HG02759 (cell line): ENCODE results near the gene NTRK3.

Experiments used
- ATAC-seq: cut with Tn5 transposase; IDR thresholded peaks from one replicate; pipeline ENCODE4 v1.9.1; 2021; ENCODE audit warnings: mild to moderate bottlenecking, moderate library complexity; ENCODE audit not compliant: unreplicated experiment

Gene NTRK3

DNA sequence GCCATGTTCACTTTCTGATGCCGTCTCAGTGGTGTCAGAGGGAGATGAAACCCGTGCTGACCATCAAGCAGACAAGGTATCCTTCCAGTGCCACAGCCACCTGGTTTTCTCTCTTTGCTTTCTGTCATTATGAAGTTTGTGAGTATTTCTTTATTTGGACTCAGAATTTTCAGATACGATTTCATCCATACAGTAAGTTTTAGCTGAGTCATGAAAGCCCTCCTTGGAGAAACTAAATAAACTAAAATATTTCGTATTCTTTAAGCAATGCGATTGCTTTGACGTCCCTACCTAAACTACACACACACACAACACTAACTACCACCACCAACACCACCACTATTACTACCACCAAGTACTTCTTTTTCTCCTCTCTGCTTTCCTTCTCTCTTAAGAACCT, 350.1 kb downstream of the NTRK3 start:
- no peak for ATAC-seq

- no peak for ATAC-seq
Observed at GRCh38 chr15:87902772-87903426, 353.6 kb downstream of the NTRK3 start.

- ATAC-seq, result no peak
Observed at GRCh38 chr15:87901926-87902690, 354.4 kb downstream of the NTRK3 start.

GRCh38 chr15:87901008-87901407, 355.5 kb downstream of the NTRK3 start:
- no peak for ATAC-seq

- no peak for ATAC-seq
Observed at GRCh38 chr15:87896936-87897335, 359.6 kb downstream of the NTRK3 start.

DNA sequence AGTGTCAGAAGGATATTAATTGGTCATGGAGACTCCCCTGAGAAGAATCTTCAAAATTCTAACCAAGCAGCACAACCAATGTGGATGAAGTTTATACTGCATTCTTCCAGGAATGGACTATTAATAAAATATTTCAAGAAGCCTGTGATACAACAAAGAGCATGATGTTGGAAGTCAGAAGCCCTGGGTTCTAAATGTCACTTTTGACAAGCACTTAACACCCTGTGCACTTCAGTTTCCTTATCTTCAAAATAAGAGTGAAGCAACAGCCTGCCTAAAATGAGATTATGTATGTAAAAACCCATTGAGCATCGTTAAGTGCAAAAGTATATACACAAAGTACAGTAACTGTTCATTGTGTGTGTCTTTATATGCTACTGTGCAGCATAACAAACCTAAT, 369.4 kb downstream of the NTRK3 start:
- ATAC-seq, result no peak

GRCh38 chr15:87881026-87881425, 375.5 kb downstream of the NTRK3 start:
- no peak for ATAC-seq

- ATAC-seq, result no peak
Observed at GRCh38 chr15:87877822-87878542, 378.6 kb downstream of the NTRK3 start.

- no peak for ATAC-seq
Observed at GRCh38 chr15:87877114-87877810, 379.3 kb downstream of the NTRK3 start.

DNA sequence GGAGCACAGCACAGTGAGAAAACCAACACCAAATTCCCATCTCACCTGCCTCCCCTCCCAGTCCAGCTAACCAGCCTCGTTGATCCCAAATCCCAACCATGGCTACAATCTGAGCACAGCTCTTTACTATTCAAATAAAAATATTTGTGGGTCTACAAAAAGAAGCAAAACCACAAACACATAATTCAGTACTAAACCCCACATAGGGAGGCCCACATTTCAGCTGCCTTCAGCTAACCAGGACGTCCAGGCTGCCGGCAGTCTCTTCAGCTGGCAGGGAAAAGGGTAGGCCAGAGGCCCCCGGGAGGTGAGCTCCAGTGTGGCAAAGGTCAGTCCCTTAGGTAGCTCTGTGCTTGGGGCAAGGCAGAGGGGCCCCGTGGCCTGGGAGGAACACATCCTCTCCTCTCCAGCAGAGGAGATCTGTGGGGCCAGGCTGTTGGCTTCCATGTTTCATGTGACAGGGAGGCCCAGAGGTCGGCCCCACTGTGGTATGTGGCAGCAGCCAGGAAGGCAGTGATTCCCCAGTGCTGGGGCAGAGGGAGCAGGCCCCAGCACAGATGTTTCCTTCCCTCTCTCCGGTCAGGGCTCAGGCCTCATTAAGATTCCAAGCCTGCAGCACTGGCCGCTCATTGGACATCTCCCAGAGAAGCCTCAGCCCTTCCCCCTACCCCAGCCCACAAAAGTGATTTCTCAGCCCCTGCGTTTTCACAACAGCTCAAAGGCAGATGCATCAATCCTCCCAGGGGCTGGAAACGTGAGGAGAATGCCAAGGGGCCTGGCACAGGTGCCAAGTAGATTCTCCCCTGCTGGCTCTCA, 381.4 kb downstream of the NTRK3 start:
- ATAC-seq, result no peak

- no peak for ATAC-seq
Observed at GRCh38 chr15:87873516-87873915, 383.0 kb downstream of the NTRK3 start.

DNA sequence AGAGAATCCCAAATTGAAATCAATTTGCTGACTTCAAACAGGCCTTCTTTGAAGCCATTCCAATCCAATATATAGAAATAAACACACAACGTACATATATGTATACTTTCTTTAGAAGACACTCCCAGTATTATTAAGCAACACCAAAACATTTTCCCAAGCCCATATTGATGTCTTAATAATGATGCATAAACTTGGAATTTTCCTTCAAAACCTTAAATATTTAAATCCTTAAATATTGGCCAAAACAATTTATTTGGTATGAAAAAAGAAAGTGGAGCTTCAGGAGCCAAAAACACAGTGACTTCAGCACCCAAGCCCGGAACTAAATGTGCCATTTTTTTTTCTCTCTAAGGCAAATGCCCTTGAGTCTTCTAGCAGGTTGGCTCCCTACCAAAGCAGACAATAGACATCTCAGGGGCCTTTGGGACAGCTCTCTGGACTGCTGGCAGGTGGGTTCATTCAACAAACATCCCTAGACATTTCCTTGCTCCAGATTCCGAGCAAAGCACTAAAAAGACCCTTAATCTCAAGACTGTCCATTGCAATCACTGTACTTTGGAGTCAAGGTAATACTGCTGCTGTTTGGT, 384.7 kb downstream of the NTRK3 start:
- no peak for ATAC-seq

DNA sequence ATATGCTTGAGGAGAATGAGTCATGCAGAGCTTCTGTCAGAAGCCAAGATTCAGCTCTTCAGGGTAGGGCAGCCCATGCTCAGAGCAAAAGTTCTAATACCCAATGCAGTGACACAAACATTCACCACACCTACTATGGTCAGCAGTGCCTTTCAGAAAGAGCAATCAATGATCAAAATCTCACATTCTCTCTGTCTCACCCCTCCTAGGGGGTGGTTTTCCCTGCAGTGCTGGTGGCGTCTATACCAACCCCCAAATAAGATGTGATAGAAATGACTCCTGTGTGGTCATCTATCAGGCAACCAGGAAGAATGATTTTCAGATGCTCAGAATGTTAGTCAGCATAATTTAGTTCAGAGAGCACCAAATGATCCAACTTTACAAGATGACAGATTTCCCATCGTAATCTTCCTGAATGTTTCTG, 385.3 kb downstream of the NTRK3 start:
- no peak for ATAC-seq

- ATAC-seq, result no peak
Observed at GRCh38 chr15:87866961-87867360, 389.6 kb downstream of the NTRK3 start.

- ATAC-seq, result no peak
Observed at GRCh38 chr15:87863152-87863551, 393.4 kb downstream of the NTRK3 start.

DNA sequence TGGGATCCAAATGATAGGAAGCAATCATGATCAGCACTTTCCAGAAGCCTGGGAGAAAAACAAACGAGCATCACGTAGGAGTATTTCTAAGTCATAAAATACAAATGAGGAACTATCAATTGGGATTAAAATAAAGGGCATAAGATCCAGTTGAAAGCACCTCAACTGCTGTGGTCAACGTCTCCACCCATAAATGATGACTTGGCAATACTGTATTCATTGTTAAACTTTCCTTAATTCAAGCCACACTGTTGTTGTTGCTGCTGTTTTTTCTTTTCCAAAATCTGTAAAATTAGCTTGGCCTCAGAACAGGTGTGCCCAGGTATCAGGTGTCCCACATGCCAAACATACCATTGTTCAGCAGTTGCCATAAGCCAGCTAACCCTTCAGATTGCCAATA, 395.8 kb downstream of the NTRK3 start:
- no peak for ATAC-seq

DNA sequence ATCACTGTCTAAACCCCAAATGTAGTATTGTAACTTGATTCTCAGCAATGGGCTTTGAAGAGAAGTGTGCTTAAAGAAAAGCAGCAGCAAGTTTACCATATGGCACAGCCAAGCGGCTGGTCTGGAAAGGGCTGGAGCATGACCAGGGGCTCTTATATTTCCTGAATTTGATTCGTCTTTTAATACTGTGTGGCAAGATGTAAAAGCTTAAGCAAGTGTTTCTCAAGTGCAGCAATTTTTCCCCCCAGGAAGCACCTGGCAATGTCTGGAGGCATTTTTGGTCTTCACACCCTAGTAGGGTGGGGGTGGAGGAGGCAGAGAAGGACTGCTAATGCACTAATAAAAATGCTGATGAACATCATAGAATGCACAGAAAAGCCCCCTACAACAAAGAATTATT, 397.9 kb downstream of the NTRK3 start:
- ATAC-seq, result no peak

GRCh38 chr15:87851497-87851896, 405.0 kb downstream of the NTRK3 start:
- ATAC-seq, result no peak

GRCh38 chr15:87850916-87851315, 405.6 kb downstream of the NTRK3 start:
- ATAC-seq, result no peak

- ATAC-seq, result no peak
Observed at GRCh38 chr15:87849181-87849580, 407.4 kb downstream of the NTRK3 start.
